ENCODE data around the gene JPH4.

Gene JPH4

DNA sequence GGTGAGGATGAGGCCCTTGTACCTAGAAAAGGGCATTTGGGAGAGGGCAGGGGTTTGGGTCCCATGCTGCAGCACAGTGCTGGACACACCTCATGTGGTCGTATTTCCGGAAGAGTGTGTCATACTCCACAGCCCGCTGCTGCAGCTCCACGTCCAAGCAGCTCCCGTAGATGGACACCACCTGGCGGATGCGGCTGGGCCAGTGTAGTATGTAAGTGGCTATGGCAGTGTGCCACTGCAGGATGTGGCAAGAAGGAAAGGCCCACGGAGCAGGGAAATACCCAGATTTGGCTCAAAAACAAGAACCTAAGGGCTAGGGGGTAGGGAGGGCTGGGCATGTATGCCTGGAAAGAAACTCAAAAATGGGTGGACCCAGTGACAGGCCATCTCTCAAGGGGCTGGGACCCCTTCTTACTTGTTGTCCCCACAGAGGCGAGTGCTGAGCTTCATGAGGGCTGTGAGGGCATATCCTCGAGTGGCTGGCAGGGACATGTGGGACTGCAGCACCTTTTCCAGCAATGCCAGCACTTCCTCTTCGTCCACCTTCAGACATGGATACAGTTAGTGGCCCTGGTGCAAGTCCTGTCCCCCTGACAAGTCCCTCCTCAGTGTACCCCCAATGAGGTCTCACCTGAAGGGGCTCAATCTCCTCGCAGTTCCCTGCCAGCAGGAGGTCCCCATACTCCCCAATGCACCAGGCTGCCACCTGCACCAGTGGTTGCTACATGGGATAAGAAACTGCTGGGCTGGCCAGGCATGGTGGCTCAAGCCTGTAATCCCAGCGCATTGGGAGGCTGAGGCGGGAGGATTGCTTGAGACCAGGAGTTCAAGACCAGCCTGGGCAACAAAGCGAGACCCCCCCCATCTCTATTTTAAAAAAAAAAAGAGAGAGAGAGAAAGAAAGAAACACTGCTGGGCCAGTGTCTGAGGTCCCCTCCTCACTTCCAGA, 16.4 kb downstream of the JPH4 start:
- peak overlapping the region; percentile 47 for H3K27ac ChIP-seq
- TF ChIP-seq, protein P1, sequence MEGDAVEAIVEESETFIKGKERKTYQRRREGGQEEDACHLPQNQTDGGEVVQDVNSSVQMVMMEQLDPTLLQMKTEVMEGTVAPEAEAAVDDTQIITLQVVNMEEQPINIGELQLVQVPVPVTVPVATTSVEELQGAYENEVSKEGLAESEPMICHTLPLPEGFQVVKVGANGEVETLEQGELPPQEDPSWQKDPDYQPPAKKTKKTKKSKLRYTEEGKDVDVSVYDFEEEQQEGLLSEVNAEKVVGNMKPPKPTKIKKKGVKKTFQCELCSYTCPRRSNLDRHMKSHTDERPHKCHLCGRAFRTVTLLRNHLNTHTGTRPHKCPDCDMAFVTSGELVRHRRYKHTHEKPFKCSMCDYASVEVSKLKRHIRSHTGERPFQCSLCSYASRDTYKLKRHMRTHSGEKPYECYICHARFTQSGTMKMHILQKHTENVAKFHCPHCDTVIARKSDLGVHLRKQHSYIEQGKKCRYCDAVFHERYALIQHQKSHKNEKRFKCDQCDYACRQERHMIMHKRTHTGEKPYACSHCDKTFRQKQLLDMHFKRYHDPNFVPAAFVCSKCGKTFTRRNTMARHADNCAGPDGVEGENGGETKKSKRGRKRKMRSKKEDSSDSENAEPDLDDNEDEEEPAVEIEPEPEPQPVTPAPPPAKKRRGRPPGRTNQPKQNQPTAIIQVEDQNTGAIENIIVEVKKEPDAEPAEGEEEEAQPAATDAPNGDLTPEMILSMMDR (conservative IDR thresholded peaks at IDR 0.05; ENCODE audit: low read depth), result no peak
- DNase-seq (ENCODE audit: low spot score), result no peak
- ChIA-PET POLR2A (ENCODE audit: low non-redundant PET) (no interaction called here), CTCF (interaction anchor here (0.5 to 2.8 kb wide), 7 partner anchors 37 to 329 kb away, joined by 3 to 24 read pairs (median 4); no protein-coding TSS in a partner anchor)

DNA sequence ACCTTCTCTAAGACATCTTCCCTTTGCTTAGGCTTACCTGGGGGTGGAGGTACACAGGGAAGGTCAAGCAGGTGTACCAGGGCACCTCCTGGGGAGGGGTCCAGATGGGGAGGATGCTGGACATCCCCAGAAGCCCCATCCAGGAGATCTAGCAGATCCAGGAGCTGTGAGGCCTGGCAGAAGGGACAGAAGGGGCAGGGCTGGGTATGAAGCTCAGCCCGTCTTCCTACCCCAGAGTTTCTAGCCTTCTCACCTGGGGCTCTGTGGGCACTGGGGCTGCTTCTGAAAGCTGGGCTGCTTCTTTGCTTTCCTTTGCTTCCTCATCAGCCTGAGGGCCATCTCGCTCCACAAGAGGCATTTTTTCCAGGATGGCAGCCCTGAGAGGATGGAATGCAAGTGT, 17.3 kb downstream of the JPH4 start:
- peak overlapping the region; percentile 47 for H3K27ac ChIP-seq
- ChIA-PET POLR2A (ENCODE audit: low non-redundant PET) (no interaction called here), CTCF (interaction anchor here (0.5 to 2.8 kb wide), 5 partner anchors 10 to 330 kb away, joined by 3 to 24 read pairs (median 3); no protein-coding TSS in a partner anchor)
- no peak for DNase-seq (ENCODE audit: low spot score)
- TF ChIP-seq, protein P1 (conservative IDR thresholded peaks at IDR 0.05; ENCODE audit: low read depth), result no peak

DNA sequence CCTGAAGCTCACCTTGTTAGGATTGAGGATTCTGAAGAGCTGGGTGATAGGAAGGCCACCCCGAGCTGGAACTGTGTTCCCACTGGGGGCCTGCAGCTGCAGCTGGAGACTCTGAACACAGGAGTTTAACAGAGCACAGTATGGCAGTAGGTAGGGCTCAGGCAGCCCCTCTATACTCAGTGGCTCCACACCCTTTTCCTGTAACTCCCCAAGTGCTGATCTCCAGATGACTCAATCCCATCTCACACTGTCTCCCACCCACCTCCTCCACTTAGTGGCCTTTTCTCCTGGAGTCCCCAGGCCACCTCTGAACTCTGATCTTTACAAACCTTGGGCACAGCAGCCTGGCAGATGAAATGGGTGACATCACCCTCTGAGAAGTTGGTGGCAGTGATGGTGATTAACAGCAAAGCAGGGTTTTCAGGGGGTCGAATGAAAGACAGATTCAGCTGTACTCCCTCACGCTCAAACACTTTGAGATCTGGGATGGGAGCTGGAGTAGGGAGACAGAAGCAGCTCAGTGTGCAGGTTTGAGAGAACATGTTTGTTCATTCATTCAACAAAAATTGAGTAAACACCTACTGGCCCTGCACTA, 18.6 kb downstream of the JPH4 start:
- POLR2A ChIA-PET (ENCODE audit: low non-redundant PET), result interaction anchor here (1.6 kb wide), 1 partner anchor 81 kb away, joined by 5 read pairs; no protein-coding TSS in a partner anchor
- TF ChIP-seq, protein P1 (conservative IDR thresholded peaks at IDR 0.05; ENCODE audit: low read depth), result no peak
- CTCF ChIA-PET, result interaction anchor here (0.6 to 2.8 kb wide), 15 partner anchors 9 to 530 kb away, joined by 3 to 24 read pairs (median 5); no protein-coding TSS in a partner anchor

DNA sequence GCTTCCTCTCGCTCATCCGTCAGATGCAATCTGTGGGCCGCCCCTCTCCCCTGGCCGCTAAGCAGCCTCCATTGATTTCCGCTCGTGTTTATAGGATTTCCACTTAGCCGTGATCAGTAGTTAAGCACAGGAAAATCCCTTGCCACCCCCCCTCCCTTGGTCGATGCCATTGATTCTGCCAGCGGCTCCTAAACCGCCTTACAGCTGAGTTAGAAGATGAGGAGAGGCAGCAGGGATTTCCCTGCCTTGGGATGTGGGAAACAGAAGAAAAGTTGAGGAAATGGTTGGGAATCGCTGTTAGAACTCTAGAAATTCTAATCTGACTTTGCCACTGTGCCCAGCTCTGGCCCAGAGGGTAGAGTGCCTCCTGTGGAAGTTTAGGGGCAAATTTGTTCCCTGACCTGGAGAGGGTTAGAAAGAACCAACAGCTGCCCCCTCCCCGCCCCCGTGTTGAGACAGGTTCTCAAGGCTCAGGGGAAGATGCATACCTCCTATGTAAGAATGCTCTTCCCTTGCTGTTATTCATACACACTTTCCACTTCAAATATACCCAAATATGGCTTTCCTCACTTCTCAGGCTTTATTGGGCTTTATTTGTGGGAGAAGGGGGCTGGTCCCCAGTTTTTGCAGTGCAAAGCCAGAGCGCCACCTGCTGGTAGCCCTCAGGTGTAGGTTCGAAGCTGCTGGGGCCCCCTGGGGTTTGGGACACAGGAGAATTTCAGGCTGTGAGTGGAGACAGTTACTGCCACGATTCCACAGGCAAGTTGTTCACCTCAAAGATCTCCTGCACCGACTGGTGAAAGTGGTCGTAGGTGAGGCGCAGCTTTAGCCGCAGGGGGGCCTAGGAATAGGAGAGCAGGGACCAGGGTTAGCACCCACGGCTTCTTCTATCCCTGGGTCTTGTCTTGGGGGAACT, 19.3 kb downstream of the JPH4 start:
- ChIA-PET POLR2A (ENCODE audit: low non-redundant PET) (interaction anchor here (1.6 kb wide), 1 partner anchor 81 kb away, joined by 5 read pairs; no protein-coding TSS in a partner anchor), CTCF (interaction anchor here (0.6 to 2.8 kb wide), 23 partner anchors 8 to 1264 kb away, joined by 3 to 24 read pairs (median 4); partner anchors contain the start of gene AP1G2)
- TF ChIP-seq, protein P1 (conservative IDR thresholded peaks at IDR 0.05; ENCODE audit: low read depth), result peak; percentile 93
- H3K27ac ChIP-seq, result peak overlapping the region; percentile 33
- DNase-seq (ENCODE audit: low spot score), result peak; percentile 60

More for the DNA sequence above, 18.6 kb downstream of the JPH4 start:
- peak overlapping the region; percentile 28; the same call in 1 of the 2 replicates for H3K27ac ChIP-seq
- DNase-seq (ENCODE audit: low spot score), result no peak

DNA sequence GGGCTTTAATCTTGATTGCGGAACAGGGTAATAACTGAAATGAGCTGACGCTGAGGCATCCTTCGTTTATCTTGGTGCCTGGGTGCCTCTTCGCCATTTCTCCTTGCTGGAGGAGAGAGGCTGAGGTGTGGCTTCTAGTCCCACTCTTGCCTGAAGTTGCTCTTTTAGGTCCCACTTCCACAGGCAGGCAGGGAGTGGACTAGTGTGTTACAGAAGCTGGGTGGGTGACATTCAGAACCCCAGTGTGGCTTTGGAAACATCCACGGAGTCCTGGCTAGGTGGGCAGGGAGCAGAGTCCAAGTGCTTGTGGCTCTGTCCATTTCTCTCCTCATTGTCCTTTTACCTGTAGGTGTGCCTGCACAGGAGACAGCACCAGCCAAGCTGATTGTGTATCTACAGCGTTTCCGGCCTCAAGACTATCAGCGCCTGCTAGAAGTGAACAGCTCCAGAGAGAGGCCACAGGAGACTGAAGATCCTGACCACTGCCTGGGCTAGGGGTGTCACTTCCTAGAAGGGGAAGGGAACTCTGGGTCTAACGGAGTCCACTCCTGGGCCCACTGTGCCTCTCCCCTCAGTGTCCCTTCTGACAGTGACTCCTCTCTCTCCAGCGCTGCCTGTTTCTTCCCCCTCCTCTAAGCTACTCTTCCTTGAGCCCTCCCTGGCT, 20.1 kb downstream of the JPH4 start:
- no peak for DNase-seq (ENCODE audit: low spot score)
- H3K27ac ChIP-seq, result peak overlapping the region; percentile 33
- TF ChIP-seq, protein P1 (conservative IDR thresholded peaks at IDR 0.05; ENCODE audit: low read depth), result no peak
- POLR2A ChIA-PET (ENCODE audit: low non-redundant PET), result interaction anchor here (0.5 to 1.6 kb wide), 2 partner anchors 67 to 80 kb away, joined by 3 to 5 read pairs; no protein-coding TSS in a partner anchor
- CTCF ChIA-PET, result interaction anchor here (0.6 to 1.9 kb wide), 10 partner anchors 9 to 1263 kb away, joined by 3 to 9 read pairs (median 4); partner anchors contain the start of gene AP1G2

All from RWPE1 (cell line).